Activated naive CD8-positive, alpha-beta T cell (primary cell): ENCODE data around the gene TFRC.
"Not testable (repeated sequence)": the region's sequence is repeated elsewhere in the genome, so short reads cannot be mapped to it uniquely, and the experiment has no call there.

ENCODE experiments used
- H3K27ac Mint-ChIP-seq: one replicate; pipeline ENCODE4 v1.8.0; 2021; ENCODE audit warnings: mixed read lengths
- H3K27me3 Mint-ChIP-seq: one replicate; pipeline ENCODE4 v1.8.0; 2021; ENCODE audit warnings: mixed read lengths
- H3K36me3 Mint-ChIP-seq: one replicate; pipeline ENCODE4 v1.8.0; 2021; ENCODE audit warnings: mixed read lengths
- H3K4me1 Mint-ChIP-seq: one replicate; pipeline ENCODE4 v1.8.0; 2021; ENCODE audit warnings: low read depth, mixed read lengths
- H3K4me3 Mint-ChIP-seq: one replicate; pipeline ENCODE4 v1.8.0; 2021; ENCODE audit warnings: mild to moderate bottlenecking, mixed read lengths
- H3K9me3 Mint-ChIP-seq: one replicate; pipeline ENCODE4 v1.8.0; 2021; ENCODE audit warnings: low read depth, mixed read lengths

Gene TFRC

DNA sequence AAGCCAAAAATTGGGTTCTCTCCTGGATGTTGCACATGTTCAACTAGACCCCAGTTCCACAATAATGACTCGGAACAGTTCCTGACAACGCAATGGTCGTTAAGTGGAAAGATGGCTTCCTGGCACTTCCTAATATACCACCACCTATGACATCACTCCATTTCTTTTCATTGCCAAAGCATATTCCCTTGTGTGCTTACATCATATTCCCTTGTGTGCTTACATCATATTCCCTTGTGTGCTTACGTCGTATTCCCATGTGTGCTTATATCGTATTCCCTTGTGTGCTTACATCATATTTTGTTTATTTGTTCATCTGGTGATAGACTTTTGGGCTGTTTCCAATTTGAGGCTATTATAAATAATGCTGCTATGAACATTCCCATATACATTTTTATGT, 39.2 kb downstream of the TFRC start:
- Mint-ChIP-seq H3K27me3 (no peaks in the 10 kb centered on the region), H3K9me3 (no peaks in the 10 kb centered on the region), H3K27ac (no peak overlapping the region), H3K4me1 (no peaks in the 10 kb centered on the region), H3K4me3 (no peak overlapping the region), H3K36me3 (peaks cover 6% of the 10 kb centered on the region)

DNA sequence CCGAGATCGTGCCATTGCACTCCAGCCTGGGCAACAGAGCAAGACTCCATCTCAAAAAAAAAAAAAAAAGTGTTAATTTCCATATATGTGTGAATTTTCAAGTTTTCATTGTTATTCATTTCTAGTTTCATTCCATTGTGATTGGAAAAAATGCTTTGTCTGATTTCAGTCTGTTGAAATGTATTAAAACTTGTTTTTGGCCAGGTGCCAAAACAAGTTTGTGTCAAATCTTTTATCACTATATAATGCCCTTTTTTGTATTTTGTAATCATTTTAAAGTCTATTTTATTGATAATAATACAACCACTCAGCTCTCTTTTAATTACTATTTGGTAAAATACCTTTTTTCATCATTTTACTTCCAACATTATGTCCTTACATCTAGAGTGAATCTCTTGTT, 42.5 kb downstream of the TFRC start:
- no peaks in the 10 kb centered on the region for H3K4me1 Mint-ChIP-seq
- no peak overlapping the region for H3K4me3 Mint-ChIP-seq
- H3K27ac Mint-ChIP-seq = no peak overlapping the region
- H3K9me3 Mint-ChIP-seq = no peaks in the 10 kb centered on the region
- H3K27me3 Mint-ChIP-seq = no peaks in the 10 kb centered on the region
- peaks cover 8% of the 10 kb centered on the region for H3K36me3 Mint-ChIP-seq

DNA sequence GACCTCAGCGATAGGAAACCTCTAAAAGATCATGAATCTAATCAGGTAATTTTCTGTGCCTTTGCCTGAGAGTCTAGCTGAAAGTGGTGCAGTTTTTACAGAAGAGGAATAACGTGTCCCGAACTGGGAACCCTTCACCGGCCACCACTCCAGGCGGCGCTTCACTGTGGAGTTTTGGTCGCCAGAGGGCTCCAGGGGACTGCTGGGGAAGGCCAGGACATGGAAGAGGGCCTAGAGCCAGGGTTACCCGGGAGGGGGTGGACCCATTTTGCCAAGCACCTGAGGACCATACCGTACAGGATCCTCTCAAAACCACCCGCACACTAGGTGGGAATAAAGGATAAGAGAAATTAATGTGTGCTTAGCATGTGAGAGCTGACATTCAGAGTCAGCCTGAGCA, 55.8 kb downstream of the TFRC start:
- not testable (repeated sequence) for H3K9me3 Mint-ChIP-seq, H3K4me1 Mint-ChIP-seq, H3K27me3 Mint-ChIP-seq, H3K27ac Mint-ChIP-seq, H3K36me3 Mint-ChIP-seq, H3K4me3 Mint-ChIP-seq

DNA sequence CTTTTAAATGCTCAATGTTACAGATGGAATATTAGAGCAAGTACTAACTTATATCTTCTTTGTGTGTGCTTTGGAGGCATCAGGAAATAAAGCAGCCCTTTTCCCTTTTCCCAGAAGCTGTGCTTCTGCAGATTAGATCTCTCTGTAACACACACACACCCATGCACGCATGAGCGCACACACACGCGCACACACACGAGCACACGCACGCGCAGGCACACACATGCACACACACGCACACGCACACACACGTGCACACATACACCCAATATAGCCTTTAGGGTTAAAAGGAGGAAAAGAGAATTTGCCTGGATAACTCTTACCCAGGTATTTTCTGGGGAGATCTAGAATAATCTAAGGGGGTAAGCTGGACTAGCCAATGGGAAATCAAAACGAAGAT, 56.9 kb downstream of the TFRC start:
- no peaks in the 10 kb centered on the region for H3K36me3 Mint-ChIP-seq
- H3K9me3 Mint-ChIP-seq = no peaks in the 10 kb centered on the region
- no peak overlapping the region for H3K4me3 Mint-ChIP-seq
- H3K27me3 Mint-ChIP-seq = no peaks in the 10 kb centered on the region
- H3K4me1 Mint-ChIP-seq = no peaks in the 10 kb centered on the region
- H3K27ac Mint-ChIP-seq = no peak overlapping the region

DNA sequence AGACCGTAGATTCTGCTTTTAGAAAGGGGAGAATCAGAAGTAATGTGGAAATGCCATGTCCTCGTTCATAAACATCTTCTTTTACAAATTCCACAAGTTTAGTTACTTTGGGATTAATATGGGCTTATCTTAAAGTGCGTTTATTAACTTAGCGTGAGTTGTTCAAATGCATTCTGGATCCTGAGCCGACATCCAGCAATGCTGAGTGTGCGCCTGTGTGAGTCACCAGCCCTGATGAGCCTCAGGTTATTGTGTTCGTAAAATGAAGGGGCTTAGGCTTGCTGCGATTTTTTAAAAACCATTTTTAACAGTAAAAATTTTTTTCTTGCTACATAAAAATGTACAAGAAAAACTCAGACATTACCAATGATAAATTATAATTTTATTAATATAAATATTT, 57.9 kb downstream of the TFRC start:
- H3K36me3 Mint-ChIP-seq = no peaks in the 10 kb centered on the region
- no peaks in the 10 kb centered on the region for H3K27me3 Mint-ChIP-seq
- no peak overlapping the region for H3K27ac Mint-ChIP-seq
- no peaks in the 10 kb centered on the region for H3K9me3 Mint-ChIP-seq
- H3K4me3 Mint-ChIP-seq = no peak overlapping the region
- no peaks in the 10 kb centered on the region for H3K4me1 Mint-ChIP-seq

DNA sequence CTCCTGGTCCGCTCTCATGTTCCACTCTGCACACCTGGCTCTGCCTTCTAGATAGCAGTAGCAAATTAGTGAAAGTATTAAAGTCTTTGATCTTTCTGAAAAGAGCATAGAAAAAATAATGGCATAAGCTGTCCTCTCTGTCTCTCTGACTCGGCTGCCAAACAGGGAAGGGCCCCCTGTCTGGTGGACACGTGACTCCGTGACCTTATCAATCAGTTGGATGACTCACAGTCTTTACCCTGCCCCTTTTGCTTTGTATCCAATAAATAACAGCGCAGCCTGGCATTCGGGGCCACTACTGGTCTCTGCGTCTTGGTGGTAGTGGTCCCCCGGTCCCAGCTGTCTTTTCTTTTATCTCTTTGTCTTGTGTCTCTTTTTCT, 59.4 kb downstream of the TFRC start:
- H3K4me3 Mint-ChIP-seq, H3K27me3 Mint-ChIP-seq, H3K27ac Mint-ChIP-seq, H3K9me3 Mint-ChIP-seq, H3K36me3 Mint-ChIP-seq, H3K4me1 Mint-ChIP-seq: not testable (repeated sequence)

DNA sequence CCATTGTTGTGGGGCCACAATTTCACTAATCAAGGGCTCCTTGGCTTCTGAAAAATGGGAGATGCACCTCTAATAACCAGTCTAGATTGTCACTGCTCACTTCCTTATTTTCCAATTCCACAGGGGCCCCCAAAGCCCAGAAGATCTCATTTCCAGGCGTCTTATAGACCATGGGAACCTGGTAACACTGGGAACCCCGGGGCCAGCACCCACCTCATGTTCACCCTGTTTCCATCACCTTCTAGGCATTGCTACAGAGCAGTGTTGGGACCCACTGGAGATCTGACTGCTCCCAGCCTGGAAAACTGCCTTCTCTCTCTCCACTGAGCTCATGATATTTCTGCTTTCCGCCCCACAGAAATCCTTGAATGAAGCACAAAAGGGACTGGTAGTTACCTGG, 61.5 kb downstream of the TFRC start:
- Mint-ChIP-seq H3K4me3 (no peak overlapping the region), H3K9me3 (no peaks in the 10 kb centered on the region), H3K36me3 (no peaks in the 10 kb centered on the region), H3K27ac (no peak overlapping the region), H3K27me3 (no peaks in the 10 kb centered on the region), H3K4me1 (no peaks in the 10 kb centered on the region)

DNA sequence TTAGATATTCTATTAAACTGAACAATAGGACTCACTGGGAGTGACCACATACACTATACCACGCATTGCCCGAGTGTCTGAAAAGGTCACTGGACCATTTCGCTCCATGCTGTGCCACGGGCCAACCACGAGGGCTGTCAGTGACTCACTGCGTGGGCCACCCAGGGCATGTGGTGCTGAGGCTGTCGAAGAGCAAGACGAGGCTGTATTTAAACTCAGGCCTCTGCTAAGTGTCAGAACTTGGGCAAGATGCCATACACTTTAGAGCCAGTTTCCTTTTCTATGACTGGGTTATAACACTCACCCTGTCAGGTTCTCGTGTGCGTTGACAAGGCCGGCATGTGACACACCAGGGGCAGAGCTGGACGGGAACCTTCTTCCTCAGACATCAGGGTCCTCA, 62.3 kb downstream of the TFRC start:
- H3K27me3 Mint-ChIP-seq, H3K4me1 Mint-ChIP-seq, H3K27ac Mint-ChIP-seq, H3K9me3 Mint-ChIP-seq, H3K4me3 Mint-ChIP-seq, H3K36me3 Mint-ChIP-seq: not testable (repeated sequence)

DNA sequence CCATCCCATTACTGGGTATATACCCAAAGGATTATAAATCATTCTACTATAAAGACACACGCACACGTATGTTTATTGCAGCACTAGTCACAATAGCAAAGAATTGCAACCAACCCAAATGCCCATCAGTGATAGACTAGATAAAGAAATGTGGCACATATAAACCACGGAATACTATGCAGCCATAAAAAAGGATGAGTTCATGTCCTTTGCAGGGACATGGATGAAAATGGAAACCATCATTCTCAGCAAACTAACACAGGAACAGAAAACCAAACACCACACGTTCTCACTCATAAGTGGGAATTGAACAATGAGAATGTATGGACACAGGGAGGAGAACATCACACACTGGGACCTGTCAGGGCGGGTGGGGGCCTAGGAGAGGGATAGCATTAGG, 63.7 kb downstream of the TFRC start:
- H3K4me1 Mint-ChIP-seq, H3K36me3 Mint-ChIP-seq, H3K9me3 Mint-ChIP-seq, H3K27me3 Mint-ChIP-seq, H3K27ac Mint-ChIP-seq, H3K4me3 Mint-ChIP-seq: not testable (repeated sequence)

DNA sequence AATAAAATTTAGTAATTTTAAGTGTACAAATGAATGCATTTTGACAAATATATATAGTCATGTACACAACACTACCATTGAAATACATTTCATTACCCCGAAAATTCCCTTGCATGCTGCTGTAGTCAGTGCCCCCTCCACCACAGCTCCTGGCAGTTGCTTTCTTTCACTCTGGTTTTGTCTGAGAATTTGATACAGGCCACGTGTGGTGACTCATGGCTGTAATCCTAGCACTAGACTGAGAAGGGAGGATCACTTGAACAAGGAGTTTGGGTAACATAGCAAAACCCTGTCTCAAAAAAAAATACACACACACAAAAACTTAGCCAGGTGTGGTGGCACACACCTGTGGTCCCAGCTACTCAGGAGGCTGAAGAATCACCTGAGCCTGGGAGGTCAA, 65.4 kb downstream of the TFRC start:
- Mint-ChIP-seq H3K9me3 (no peaks in the 10 kb centered on the region), H3K4me1 (no peaks in the 10 kb centered on the region), H3K27me3 (no peaks in the 10 kb centered on the region), H3K4me3 (no peak overlapping the region), H3K27ac (no peak overlapping the region), H3K36me3 (peaks cover 3% of the 10 kb centered on the region)

DNA sequence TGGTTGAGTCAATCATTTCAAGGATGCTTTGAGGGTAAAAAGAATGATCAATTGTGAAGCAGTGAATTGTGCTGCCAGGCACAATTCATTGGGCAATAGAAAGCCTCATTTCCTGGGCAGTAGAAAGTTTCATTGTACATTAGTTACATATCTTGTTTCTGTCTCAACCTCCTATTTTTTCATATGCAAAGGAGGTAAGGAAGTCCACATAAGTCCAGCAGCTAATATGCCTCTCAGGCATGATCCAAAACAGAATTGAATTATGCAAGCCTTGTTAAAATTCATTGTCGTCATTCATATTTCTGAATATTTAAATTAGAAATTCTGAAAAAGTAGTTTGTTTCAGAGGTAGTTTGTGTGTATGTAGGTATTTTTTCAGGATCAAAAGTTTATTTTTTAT, 65.8 kb downstream of the TFRC start:
- H3K4me3 Mint-ChIP-seq = no peak overlapping the region
- no peaks in the 10 kb centered on the region for H3K4me1 Mint-ChIP-seq
- no peak overlapping the region for H3K27ac Mint-ChIP-seq
- H3K36me3 Mint-ChIP-seq = peaks cover 4% of the 10 kb centered on the region
- no peaks in the 10 kb centered on the region for H3K9me3 Mint-ChIP-seq
- no peaks in the 10 kb centered on the region for H3K27me3 Mint-ChIP-seq

DNA sequence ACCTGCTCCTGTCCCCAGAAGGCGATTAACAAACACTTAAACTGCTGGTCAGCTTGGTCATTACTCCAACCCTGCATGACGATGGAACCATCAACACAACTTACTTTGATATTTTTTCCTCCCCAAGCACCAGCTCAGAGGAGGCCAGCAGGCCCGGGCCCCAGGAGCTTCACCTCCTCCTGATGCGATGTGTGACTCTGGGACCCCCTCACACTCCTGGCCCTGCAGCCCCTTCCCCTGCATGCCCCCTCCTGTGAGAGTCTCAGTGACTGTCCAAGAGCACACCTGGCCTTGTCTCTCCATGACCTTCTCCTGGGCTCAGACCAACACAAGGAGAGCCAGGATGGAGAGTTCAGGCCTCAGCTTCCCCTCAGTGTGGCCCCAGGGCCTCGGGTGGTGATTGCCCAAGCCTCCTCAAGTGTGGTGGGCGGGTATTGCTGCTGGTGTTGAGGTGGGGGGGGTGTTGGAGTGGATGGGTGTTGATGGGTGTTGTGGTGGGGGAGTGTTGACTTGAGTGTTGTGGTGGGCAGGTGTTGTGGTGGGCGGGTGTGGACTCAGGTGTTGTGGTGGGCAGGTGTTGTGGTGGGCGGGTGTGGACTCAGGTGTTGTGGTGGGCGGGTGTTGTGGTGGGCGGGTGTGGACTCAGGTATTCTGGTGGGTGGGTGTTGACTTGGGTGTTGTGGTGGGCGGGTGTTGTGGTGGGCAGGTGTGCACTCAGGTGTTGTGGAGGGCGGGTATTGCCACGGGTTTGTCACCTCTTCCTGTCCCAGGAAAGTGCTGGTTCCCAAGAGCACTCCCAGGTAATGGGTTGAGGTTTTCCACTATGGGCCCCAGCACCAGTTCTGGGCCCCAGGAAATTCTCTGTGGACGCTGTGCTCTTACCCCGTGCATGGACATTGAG, 68.1 kb downstream of the TFRC start:
- Mint-ChIP-seq H3K4me1 (no peaks in the 10 kb centered on the region), H3K9me3 (peaks cover 6% of the 10 kb centered on the region), H3K27me3 (peaks cover 1% of the 10 kb centered on the region), H3K4me3 (no peak overlapping the region), H3K36me3 (peaks cover 9% of the 10 kb centered on the region), H3K27ac (no peak overlapping the region)

DNA sequence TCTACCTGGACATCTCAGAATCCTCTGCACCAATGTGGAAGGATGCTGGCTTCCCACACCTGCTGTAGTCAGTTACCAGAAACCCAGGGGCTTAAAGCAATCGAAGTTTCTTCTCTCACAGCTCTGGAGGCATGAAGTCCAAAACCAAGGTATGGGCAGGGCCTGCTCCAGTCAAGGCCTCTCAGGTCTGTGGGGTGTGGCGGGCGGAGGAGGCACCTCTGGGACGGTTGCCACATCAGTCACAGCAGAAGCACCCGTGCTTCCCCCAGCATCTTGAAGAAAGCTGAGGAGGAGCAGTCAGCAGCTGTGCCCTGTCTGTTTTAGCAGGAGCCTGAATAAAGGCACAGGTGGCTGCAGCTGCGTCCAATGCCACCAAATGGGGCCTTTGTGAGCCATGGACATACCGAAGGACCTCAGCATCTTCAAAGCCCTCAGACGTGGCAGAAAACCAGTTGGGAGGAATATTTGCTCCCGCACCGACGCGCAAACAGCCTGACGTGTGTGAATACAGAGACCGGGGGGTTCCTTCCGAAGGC, 68.9 kb downstream of the TFRC start:
- Mint-ChIP-seq H3K36me3 (peaks cover 11% of the 10 kb centered on the region), H3K27ac (no peak overlapping the region), H3K4me3 (no peak overlapping the region)

DNA sequence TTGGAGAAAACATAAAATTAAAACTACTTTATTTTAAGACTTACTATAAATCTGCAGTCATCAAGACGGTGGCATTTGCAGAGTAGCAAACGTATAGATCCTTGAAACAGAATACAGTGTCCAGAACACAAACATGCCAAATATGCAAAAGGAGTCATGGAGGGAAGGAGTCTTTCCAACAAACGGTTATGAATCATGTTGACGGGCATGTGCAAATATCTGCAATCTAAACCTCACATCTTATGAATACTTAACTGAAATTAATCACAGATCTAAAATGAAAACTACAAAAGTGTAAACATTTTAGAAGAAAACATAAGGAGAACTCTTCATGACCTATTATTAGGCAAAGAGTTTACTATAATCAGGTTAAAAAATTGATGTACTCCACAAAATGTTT, 69.4 kb downstream of the TFRC start:
- Mint-ChIP-seq H3K9me3 (peaks cover 6% of the 10 kb centered on the region), H3K4me1 (no peaks in the 10 kb centered on the region), H3K4me3 (no peak overlapping the region), H3K27me3 (peaks cover 1% of the 10 kb centered on the region), H3K27ac (no peak overlapping the region), H3K36me3 (peaks cover 11% of the 10 kb centered on the region)

More for the DNA sequence above, 68.9 kb downstream of the TFRC start:
- H3K27me3 Mint-ChIP-seq = peaks cover 1% of the 10 kb centered on the region
- H3K4me1 Mint-ChIP-seq = no peaks in the 10 kb centered on the region
- H3K9me3 Mint-ChIP-seq = peaks cover 6% of the 10 kb centered on the region

DNA sequence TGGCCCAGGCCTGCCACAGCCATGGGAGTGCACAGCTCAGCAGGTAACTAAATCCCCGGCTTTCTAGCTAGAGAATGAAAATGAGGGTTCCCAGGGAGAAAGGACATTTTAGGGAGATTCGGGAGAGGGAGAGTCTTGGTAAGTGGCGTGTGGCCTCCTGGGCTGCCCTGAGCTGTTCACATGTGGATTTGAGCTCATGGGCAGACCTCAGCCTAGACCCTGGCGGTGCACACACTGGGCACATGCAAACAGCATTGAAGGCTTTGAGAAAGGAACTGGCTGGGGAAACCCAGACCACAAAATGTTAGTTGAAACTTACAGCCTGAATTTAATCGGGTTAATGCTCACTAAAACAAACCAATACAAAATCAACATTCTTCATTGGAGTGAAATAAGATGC, 72.4 kb downstream of the TFRC start:
- Mint-ChIP-seq H3K36me3 (peaks cover 11% of the 10 kb centered on the region), H3K4me3 (no peak overlapping the region), H3K27me3 (peaks cover 1% of the 10 kb centered on the region), H3K4me1 (no peaks in the 10 kb centered on the region), H3K27ac (no peak overlapping the region), H3K9me3 (peaks cover 6% of the 10 kb centered on the region)

DNA sequence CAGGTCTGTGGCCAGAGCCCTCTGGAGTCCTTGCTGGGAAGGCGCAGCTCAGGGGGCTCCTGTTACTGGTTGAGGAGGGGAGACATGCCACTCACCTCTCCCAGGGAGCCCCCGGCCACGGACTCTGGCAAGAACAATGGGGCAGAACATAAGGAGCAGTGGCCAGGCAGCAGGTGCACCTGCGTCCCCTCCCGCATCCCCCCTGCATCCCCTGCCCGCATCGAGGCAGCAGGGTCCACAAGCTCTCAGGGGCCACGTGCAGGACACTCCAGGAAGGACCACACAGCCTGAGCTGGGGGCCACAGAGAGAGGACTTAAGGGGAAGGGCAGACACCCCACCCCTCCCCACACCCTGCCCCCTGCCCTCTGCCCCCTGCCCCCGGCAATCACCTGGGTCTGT, 73.0 kb downstream of the TFRC start:
- Mint-ChIP-seq H3K9me3 (peaks cover 6% of the 10 kb centered on the region), H3K4me3 (no peak overlapping the region), H3K27me3 (peaks cover 1% of the 10 kb centered on the region), H3K36me3 (peaks cover 11% of the 10 kb centered on the region), H3K4me1 (no peaks in the 10 kb centered on the region), H3K27ac (no peak overlapping the region)
